Activated CD4-positive, alpha-beta T cell treated with anti-CD3 and anti-CD28 coated beads, Interleukin-2, amount 50 U/mL, for 16 hours (primary cell): Measurements from ENCODE around the gene SETD4.
"Not testable (repeated sequence)": the region's sequence is repeated elsewhere in the genome, so short reads cannot be mapped to it uniquely, and the experiment has no call there.

Experiments
- DNase-seq: peaks from one replicate; pipeline ENCODE4 v3.0.0-alpha.2; 2020

The SETD4 gene

GRCh38 chr21:36076878-36077655 is 16.7 kb upstream of the SETD4 start:
- no peak for DNase-seq

GRCh38 chr21:36075953-36076352 is 15.6 kb upstream of the SETD4 start:
- no peak for DNase-seq

GRCh38 chr21:36075171-36075570 is 14.8 kb upstream of the SETD4 start:
- DNase-seq = no peak

- not testable (repeated sequence) for DNase-seq
Observed at GRCh38 chr21:36073911-36074310, 13.6 kb upstream of the SETD4 start.

- no peak for DNase-seq
Observed at GRCh38 chr21:36073181-36073580, 12.9 kb upstream of the SETD4 start.

GRCh38 chr21:36072453-36073162 is 12.3 kb upstream of the SETD4 start:
- DNase-seq = no peak

GRCh38 chr21:36070999-36071398 is 10.7 kb upstream of the SETD4 start:
- no peak for DNase-seq

GRCh38 chr21:36069713-36070583 is 9.6 kb upstream of the SETD4 start, which contains the start of gene CBR1:
Gene CBR1 (plus strand): TSS chr21:36070024. CDS start chr21:36070116, 92 bp downstream.
- peak; percentile 95 for DNase-seq

GRCh38 chr21:36068748-36069398 is 8.5 kb upstream of the SETD4 start:
- DNase-seq = no peak

GRCh38 chr21:36065497-36066036 is 5.2 kb upstream of the SETD4 start:
- peak; percentile 78 for DNase-seq

GRCh38 chr21:36064085-36064460 is 3.7 kb upstream of the SETD4 start:
- DNase-seq = no peak

GRCh38 chr21:36063375-36064084 is 3.2 kb upstream of the SETD4 start:
- no peak for DNase-seq

GRCh38 chr21:36061445-36061844 is 1.1 kb upstream of the SETD4 start:
- DNase-seq = no peak

GRCh38 chr21:36059823-36060158 is 535 bp downstream of the SETD4 start:
- peak; percentile 23 for DNase-seq

GRCh38 chr21:36055551-36055950 is 4.8 kb downstream of the SETD4 start:
- DNase-seq = no peak

GRCh38 chr21:36053715-36054062 is 6.6 kb downstream of the SETD4 start:
- no peak for DNase-seq

- no peak for DNase-seq
Observed at GRCh38 chr21:36052860-36053714, 7.2 kb downstream of the SETD4 start.

- DNase-seq = no peak
Observed at GRCh38 chr21:36048357-36048756, 12.0 kb downstream of the SETD4 start.

- DNase-seq = no peak
Observed at GRCh38 chr21:36047139-36047538, 13.2 kb downstream of the SETD4 start.

GRCh38 chr21:36045993-36046392 is 14.3 kb downstream of the SETD4 start:
- DNase-seq = no peak

- no peak for DNase-seq
Observed at GRCh38 chr21:36044056-36044455, 16.3 kb downstream of the SETD4 start.
